Gastroesophageal sphincter (tissue), 3 donors: ENCODE data around the gene SLC48A1.

Experiments used
- EP300 ChIP-seq: sonication (generic); formaldehyde crosslinking; IDR thresholded peaks from one replicate; pipeline ENCODE4 v1.6.1; 2017; ENCODE audit warnings: antibody characterized with exemption, mild to moderate bottlenecking
- POLR2A ChIP-seq, 2 donors: fragments of 450-650 bp; IDR thresholded peaks; one replicate each; pipeline ENCODE4 v1.6.1; 2017; ENCODE audit warnings: antibody characterized with exemption in 2 of 2, mild to moderate bottlenecking in 2 of 2, moderate library complexity in 1 of 2
- POLR2AphosphoS5 ChIP-seq: sonication (generic); formaldehyde crosslinking; IDR thresholded peaks from one replicate; pipeline ENCODE4 v1.6.1; 2017; ENCODE audit warnings: antibody characterized with exemption
- TF ChIP-seq, protein P1 (sequence below), 4 experiments: fragments of 200-600 bp in 2 of 4; fragments of 450-650 bp in 2 of 4; sonication (generic) in 1 of 4; IDR thresholded peaks; one replicate each; pipeline ENCODE4 v1.5.1; 2017 to 2019; ENCODE audit warnings: antibody characterized with exemption in 4 of 4, mild to moderate bottlenecking in 2 of 4, moderate library complexity in 2 of 4

DNA sequence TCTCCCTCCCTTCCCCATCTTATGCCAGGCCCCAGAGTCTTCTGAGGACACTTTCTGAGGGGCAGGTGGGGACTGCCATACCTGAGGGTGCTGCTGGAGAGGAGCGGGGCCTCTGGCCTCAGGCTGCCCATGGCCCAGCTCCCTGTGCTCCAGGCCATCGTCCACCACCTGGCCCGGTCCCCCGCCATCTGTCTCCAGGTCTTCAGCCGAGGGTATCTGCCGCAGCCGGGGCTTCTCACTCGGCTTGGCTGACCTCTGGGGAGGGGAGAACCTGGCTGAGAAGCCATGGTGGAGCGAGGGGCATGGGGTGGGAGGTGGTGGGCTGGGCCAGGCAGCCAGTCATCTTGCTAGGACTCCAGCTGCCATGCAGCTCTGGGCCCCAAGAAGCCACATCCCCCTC lies 21.6 kb downstream of the SLC48A1 start:
- TF ChIP-seq POLR2AphosphoS5 (no peak), POLR2A (IDR thresholded peaks at IDR 0.05) (no peak), EP300 (no peak)
- TF ChIP-seq, protein P1, sequence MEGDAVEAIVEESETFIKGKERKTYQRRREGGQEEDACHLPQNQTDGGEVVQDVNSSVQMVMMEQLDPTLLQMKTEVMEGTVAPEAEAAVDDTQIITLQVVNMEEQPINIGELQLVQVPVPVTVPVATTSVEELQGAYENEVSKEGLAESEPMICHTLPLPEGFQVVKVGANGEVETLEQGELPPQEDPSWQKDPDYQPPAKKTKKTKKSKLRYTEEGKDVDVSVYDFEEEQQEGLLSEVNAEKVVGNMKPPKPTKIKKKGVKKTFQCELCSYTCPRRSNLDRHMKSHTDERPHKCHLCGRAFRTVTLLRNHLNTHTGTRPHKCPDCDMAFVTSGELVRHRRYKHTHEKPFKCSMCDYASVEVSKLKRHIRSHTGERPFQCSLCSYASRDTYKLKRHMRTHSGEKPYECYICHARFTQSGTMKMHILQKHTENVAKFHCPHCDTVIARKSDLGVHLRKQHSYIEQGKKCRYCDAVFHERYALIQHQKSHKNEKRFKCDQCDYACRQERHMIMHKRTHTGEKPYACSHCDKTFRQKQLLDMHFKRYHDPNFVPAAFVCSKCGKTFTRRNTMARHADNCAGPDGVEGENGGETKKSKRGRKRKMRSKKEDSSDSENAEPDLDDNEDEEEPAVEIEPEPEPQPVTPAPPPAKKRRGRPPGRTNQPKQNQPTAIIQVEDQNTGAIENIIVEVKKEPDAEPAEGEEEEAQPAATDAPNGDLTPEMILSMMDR (IDR thresholded peaks at IDR 0.05): no peak
